NCI-H1105 treated with DMSO at 0.1 percent for 48 hours (cell line): ENCODE measurements around the gene DNM3.
"Not testable (repeated sequence)": the region's sequence is repeated elsewhere in the genome, so short reads cannot be mapped to it uniquely, and the experiment has no call there.

Experiments
- DNase-seq: peaks from one replicate; lab custom pipeline; 2025; lab: John Stamatoyannopoulos, UW

The DNM3 gene

DNA sequence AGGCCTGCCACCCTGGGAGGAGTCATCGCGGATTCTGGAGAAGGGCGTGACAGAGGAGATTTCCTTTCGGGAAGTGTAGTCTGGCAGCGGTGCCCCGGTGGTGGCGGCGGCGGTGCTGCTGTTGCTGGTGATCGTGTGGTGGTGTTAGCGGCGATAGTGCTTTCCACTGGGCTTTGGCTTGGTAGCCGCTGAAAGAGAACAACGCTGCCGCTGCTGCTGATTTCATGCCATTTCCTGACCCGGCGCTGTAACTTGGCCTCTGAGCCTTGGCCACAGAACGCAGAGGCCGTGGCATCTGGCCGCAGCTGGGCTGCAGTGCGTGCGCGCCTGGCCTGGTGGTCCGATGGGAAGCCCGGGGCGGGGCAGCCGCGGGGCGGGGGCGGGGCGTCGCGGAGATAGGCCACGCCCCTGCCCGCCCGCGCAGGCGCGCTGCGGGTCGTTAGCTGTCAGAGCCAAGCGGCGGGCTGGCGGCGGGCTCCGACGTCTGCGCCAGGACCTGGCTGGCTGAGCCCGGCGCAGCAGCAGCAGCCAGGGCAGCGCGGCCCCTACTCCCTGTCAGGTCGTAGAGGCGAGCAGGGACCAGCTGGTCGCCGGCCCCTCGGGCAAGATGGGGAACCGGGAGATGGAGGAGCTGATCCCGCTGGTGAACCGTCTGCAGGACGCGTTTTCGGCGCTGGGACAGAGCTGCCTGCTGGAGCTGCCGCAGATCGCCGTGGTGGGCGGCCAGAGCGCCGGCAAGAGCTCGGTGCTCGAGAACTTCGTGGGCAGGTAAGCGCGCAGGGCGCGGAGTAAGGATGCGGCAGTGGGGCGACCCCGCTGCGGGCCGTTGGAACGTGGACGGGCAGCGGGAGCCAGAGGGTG, at the start of gene DNM3:
Gene DNM3 (plus strand): TSS at position 449 of the 861 bp plus-strand sequence. CDS start 159 bp downstream, at position 608.
- DNase-seq = peak; percentile 77

GRCh38 chr1:171792656-171793369, 48.5 kb upstream of the DNM3 start:
- no peak for DNase-seq

DNA sequence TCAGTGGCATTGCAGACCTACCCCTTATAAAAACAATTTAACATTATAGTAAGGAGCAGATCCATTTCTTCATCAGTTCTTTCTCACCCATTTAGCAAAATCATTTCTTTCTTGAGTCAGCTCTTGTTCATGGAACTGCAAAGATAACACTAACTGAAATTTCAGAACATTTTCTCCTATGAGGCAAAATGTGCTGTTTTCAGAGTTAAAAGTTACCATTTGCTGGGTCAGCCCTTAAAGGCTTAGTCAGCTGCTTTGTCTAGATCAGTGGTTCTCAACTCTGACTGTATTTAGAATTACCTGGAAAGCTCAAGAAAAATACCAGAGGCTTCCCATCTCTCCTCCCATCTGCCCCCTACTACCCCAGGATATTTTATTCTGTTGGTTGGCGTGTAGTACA, 47.7 kb upstream of the DNM3 start:
- no peak for DNase-seq

DNA sequence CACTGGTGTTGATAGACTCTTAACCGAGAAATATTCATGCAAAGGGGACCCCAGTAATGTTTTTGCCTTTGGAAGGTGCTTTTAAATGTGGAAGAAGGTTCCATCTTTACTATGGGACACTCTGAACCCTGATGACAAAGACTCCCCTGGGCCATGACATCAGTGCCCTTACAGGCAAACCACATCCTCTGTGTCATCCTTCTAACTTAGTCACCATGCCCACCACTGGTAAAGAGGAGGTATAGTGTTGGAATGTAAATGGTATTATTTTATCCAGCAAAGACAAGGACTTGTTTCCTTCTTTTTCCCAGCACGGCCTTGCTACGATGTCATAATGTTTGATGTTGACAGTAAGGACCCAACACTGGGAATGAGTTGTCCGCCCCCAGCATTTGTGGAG, 47.2 kb upstream of the DNM3 start:
- no peak for DNase-seq

DNA sequence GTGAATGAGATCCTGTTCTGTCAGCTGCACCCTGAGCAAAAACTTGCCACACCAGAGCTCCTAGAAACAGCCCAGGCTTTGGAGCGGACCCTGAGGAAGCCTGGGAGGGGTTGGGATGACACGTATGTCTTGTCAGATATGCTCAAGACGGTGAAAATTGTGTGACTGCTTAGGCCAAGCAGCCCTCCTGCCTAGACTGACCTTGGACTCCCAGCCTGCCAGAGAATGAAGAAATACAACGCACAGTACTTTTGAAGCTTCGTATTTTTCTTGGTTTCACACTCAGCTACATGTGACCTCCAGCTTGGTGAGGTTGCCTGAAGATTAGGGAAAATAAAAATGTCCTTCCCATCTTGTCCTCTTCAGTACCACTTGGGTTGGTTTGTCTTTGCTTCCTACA, 44.7 kb upstream of the DNM3 start:
- DNase-seq = no peak

GRCh38 chr1:171798311-171798710, 43.0 kb upstream of the DNM3 start:
- DNase-seq = no peak

- DNase-seq = no peak
These were observed 42.5 kb upstream of the DNM3 start for GRCh38 chr1:171798765-171799164.

DNA sequence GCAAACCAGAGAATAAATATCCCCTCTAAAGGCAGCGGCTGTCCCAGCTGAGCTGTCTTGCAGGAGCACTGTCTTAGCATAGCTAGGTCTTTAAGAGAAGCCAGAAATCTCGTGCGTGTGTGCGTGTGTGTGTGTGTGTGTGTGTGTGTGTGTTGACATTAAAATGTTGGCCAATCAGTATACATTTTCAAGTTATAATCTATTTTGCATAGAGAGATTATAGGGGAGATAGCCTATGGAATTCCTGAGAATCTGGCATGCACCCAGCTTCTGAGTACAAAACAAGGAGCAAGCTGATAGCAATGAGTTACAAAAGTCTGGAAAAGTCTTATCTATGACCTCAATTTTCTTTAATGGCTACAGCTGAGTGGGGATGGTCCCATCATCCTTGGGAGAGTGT, 42.1 kb upstream of the DNM3 start:
- no peak for DNase-seq

DNA sequence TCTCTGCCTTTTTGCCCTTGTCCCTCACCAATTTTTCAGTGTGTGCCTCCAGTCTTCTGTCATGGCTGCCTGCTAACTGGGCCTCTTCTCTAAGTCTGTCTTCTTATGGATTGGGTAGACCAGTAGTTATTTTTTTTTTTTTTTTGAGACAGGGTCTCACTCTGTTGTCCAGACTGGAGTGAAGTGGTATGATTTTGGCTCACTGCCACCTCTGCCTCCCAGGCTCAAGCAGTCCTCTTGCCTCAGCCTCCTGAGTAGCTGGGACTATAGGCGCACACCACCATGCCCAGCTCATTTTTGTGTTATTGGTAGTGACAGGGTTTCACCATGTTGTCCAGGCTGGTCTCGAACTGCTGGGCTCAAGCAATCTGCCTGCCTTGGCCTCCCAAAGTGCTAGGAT, 41.6 kb upstream of the DNM3 start:
- not testable (repeated sequence) for DNase-seq

DNA sequence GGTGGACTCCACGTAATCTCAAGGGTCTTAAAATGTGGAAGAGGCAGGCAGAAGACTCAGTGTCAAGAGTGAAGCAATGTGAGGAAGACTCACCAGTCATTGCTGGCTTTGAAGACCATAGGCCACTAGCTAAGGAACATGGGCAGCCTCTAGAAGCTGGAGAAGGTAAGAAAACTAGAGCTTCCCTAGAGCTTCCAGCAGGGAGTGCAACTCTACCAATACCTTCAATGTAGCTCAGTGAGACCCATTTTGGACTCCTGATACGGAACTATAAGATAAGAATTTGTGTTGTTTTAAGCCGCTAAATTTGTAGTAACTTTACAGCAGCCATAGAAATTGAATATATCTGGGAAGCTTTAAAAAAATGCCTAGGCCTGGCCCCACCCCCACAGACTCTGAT, 41.0 kb upstream of the DNM3 start:
- DNase-seq = no peak

DNA sequence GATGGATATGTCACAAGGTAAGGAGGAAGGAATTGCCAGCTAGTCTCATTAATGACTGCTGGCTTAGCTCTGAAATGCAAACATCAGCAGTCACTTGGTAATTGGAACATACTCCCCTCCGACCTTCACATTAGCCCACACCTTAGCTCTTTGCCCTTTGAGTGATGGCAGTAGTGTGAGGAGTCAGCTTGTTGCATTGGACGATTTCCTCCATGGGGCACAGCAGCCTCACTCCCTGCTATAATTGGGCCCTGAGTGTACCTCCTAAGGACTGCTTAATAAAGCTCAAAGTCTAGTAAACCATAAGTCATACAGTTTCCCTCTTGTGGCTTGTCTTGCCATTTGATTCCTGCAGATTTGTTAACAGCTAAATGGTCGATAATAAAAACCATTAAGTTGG, 40.4 kb upstream of the DNM3 start:
- no peak for DNase-seq

DNA sequence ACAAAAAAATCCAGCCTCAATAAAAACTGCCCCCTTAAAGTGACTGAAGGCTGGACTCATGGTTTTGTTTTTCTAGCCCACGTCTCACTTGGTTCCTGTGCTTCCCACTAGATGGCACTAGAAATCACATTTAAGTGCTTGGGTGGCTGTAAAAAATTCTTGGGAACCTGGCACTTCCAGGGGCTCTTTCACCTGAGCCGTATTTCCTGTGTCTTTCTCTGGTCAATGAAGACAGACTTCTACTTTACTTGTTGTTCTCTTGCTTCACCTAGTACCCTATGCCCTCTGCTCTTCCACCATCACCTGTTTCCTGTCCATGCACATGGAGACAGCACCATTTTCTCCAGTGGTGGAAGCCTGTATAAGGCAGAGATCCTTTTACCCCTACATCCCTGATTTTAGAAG, 39.8 kb upstream of the DNM3 start:
- peak; percentile 56 for DNase-seq

DNA sequence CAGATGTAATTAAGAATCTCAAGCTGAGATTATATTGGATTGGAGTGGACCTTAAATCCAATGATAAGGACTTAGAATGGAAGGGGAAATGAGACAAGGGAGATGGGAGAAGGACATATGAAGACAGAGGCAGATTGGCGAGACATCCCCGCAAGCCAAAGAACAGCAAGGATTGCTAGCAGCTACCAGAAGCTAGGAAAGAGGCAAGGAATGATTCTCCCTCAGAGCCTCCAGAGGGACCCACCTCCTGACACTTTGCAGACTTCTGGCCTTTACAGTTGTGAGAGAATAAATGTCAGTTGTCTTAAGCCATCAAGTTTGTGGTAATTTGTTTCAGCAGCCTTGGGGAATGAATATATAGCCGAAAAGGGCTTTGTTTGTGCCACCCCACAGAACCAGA, 39.1 kb upstream of the DNM3 start:
- DNase-seq = no peak

GRCh38 chr1:171803045-171803444, 38.3 kb upstream of the DNM3 start:
- no peak for DNase-seq

- DNase-seq = no peak
These were observed 37.8 kb upstream of the DNM3 start for GRCh38 chr1:171803461-171804022.

DNA sequence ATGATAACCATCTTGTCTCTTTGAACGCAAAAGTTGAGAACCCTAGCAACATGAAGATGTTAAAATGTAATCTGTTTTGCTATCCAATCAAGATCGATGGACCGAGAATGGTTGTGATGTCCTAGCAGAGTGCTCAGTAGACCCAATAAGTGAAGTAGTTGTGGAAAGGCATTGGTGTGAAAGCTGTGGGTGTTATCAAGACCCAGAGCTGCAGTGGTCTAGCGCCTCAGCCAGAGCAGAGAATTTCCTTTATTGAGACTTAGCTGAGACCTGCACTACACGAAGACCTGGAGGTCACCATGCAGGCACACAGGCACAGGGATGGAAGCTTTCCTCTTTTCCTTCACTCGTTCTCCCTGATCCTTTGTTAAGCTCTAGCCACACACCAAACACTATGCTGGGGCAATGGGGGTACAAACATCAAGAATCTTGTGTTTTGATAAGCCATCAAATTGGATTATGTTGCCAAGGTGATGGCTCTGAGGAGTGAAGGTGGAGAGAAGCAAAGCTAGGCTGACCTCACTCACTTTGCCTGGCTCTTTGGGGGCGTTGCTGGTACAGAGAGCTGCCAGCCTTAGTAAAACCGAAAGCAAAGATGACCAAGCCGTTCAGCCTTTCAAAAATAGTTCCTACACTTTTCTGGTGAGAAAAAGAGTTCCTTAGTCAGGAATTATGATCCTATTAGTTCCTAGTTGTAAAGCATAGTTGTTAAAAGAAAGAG, 35.7 kb upstream of the DNM3 start:
- no peak for DNase-seq

DNA sequence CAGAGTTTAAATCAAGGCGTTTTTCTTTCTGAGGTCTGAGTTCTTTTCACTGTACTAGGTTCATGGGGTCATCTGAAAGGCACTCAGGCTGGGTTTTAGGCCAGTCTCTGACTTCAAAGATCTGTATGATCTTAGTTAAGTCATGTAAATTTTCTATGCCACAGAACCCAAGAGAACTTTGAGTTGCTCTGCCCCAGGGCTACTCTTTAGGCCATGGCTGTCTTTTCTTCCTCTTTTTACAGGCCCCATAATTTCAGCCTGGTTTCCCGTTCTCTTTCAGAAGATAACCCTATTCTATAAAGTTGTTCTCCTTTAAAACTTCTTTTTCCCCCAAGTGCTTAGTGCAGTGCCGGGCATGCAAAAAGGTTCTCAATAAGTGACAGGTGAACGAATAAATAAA, 33.7 kb upstream of the DNM3 start:
- DNase-seq = no peak

DNA sequence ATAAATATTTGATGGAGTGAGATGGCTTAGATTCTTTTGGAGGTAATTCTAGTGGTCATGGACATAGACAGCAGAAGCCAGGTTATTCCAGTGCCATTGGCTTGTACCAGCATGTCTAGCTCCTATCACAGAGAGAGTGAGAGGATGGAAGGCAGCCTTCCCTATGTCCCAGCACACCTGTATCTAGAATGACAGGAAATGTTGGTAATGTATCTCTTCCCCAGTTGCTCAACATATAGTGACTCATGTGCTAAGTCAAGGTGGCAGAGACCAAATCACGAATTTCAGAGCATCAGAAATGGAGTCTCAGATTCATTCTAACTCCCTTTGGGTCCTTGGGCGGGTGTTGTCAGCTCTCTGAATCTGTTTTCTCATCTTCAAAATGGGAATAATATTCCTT, 31.5 kb upstream of the DNM3 start:
- no peak for DNase-seq

GRCh38 chr1:171811672-171812071, 29.6 kb upstream of the DNM3 start:
- DNase-seq = no peak

DNA sequence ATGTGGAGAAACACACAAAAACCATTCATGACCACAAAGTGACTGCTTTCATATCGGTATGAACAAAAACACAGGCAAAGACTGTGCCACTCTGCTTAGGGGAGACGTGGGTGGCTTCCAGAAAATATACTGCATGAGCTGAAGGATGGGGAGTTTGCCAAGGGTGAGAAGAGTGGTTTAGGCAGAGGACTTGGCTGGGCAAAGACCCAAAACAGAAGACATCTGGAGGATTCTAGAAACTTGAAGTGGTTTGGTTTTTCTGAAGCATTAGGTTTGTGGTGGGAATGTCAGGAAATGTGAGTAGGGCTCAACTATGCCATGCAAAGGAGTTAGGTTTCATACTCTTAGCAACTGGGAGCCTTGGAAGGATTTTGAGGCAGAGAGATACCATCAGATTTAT, 26.6 kb upstream of the DNM3 start:
- no peak for DNase-seq

DNA sequence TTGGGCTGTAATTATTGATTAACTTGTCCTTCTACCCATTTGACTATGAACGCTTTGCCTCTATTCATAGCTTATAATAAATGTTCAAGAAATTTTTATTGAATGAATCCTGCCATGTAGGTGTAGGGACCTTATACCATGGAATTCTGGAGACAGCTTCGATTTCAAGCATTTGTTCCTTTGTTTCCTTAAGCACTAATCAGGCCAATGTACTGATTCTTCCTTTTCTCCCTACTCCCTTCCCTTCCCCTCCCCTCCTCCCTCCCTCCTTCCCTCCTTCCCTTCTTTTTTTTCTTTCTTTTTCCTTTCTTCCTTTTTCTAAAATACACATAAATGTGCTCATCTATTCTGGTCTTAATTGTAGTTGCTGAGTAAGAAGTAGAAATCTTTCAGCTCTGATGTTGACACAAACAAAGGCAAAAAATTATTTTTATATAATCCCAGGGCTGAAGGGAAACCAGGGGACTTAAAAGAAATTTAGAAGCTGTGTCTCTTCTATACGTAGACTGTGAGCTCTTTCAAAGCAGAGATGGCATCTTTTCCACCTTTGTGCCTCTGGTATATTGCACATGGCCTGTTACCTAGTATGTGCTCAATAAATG, 24.9 kb upstream of the DNM3 start:
- no peak for DNase-seq
